Neural cell (in vitro differentiated cells): ENCODE data around the gene CARMIL1. TPM values are rescaled to one million over a fixed set of nuclear protein-coding genes. Genes with fewer than 3 reads are reported as not detected.

Experiments used
- H2AFZ ChIP-seq: fragments of 200-600, 300-800 bp; sonication (generic), shearing (Covaris generic); 2 replicates; pipeline ENCODE4 v1.6.0; 2014; ENCODE audit warnings: low read depth, mild to moderate bottlenecking, antibody characterized with exemption, low read length, moderate library complexity
- H3F3A ChIP-seq: fragments of 200-600 bp; shearing (Covaris generic); 2 replicates; pipeline ENCODE4 v1.6.1; 2016; ENCODE audit warnings: mild to moderate bottlenecking, moderate library complexity, mixed read lengths, antibody characterized with exemption, low read length; ENCODE audit not compliant: insufficient read depth, poor library complexity, severe bottlenecking
- H3K27ac ChIP-seq: fragments of 200-600, 300-800 bp; sonication (generic), shearing (Covaris generic); 2 replicates; pipeline ENCODE4 v1.5.1; 2014; ENCODE audit warnings: mild to moderate bottlenecking, low read length, moderate library complexity
- H3K27me3 ChIP-seq: fragments of 300-800, 200-600 bp; sonication (generic), shearing (Covaris generic); 2 replicates; pipeline ENCODE4 v1.6.0; 2014; ENCODE audit warnings: mild to moderate bottlenecking, low read depth, low read length, moderate library complexity; ENCODE audit not compliant: insufficient read depth
- H3K36me3 ChIP-seq: fragments of 300-800, 200-600 bp; sonication (generic), shearing (Covaris generic); 2 replicates; pipeline ENCODE4 v1.5.1; 2014; ENCODE audit warnings: mild to moderate bottlenecking, antibody characterized with exemption, low read length, moderate library complexity; ENCODE audit not compliant: insufficient read depth
- H3K4me2 ChIP-seq: fragments of 300-800, 200-600 bp; sonication (generic), shearing (Covaris generic); 2 replicates; pipeline ENCODE4 v1.6.0; 2014; ENCODE audit warnings: mild to moderate bottlenecking, low read length
- H3K4me3 ChIP-seq: fragments of 300-800, 200-600 bp; sonication (generic), shearing (Covaris generic); 2 replicates; pipeline ENCODE4 v1.5.1; 2014; ENCODE audit warnings: mild to moderate bottlenecking, low read length, moderate library complexity
- H3K79me2 ChIP-seq: fragments of 200-600 bp; shearing (Covaris generic); replicated peaks from 2 replicates; pipeline ENCODE4 v1.6.0; 2014; ENCODE audit warnings: mild to moderate bottlenecking, low read length, moderate library complexity; ENCODE audit not compliant: insufficient read depth
- H3K9ac ChIP-seq: fragments of 300-800, 200-600 bp; sonication (generic), shearing (Covaris generic); 2 replicates; pipeline ENCODE4 v1.6.1; 2016; ENCODE audit warnings: mild to moderate bottlenecking, low read length, mixed read lengths
- H3K9me2 ChIP-seq: fragments of 200-600 bp; shearing (Covaris generic); 2 replicates; pipeline ENCODE4 v1.6.1; 2016; ENCODE audit warnings: mild to moderate bottlenecking, low read length, mixed read lengths; ENCODE audit not compliant: insufficient read depth
- H3K9me3 ChIP-seq: fragments of 200-600, 300-800 bp; sonication (generic), shearing (Covaris generic); 2 replicates; pipeline ENCODE4 v1.6.1; 2016; ENCODE audit warnings: mild to moderate bottlenecking, mixed run types, low read length, moderate library complexity, mixed read lengths
- H4K20me1 ChIP-seq: fragments of 200-600 bp; shearing (Covaris generic); 2 replicates; pipeline ENCODE4 v1.6.1; 2016; ENCODE audit warnings: mild to moderate bottlenecking, mixed run types; ENCODE audit not compliant: insufficient read depth
- CTCF ChIP-seq: fragments of 450-650 bp; IDR thresholded peaks from 2 replicates; pipeline ENCODE4 v1.5.1; 2014; ENCODE audit warnings: antibody characterized with exemption, mild to moderate bottlenecking, moderate library complexity; ENCODE audit not compliant: poor library complexity, severe bottlenecking
- EP300 ChIP-seq: fragments of 450-650 bp; conservative IDR thresholded peaks from 2 replicates; pipeline ENCODE4 v1.6.1; 2014; ENCODE audit warnings: antibody characterized with exemption, mild to moderate bottlenecking, moderate library complexity; ENCODE audit not compliant: poor library complexity, severe bottlenecking
- EZH2 ChIP-seq: fragments of 200-600, 300-800 bp; shearing (Covaris generic), sonication (generic); IDR thresholded peaks from 2 replicates; pipeline ENCODE4 v1.6.1; 2014; ENCODE audit warnings: antibody characterized with exemption, low read length, borderline replicate concordance, mild to moderate bottlenecking; ENCODE audit not compliant: insufficient read depth, poor library complexity, severe bottlenecking
- MXI1 ChIP-seq: fragments of 450-650 bp; conservative IDR thresholded peaks from 2 replicates; pipeline ENCODE4 v1.6.1; 2014; ENCODE audit warnings: antibody characterized with exemption, mild to moderate bottlenecking; ENCODE audit not compliant: poor library complexity, severe bottlenecking
- POLR2AphosphoS5 ChIP-seq: IDR thresholded peaks from 2 replicates; pipeline ENCODE4 v1.6.1; 2012
- RAD21 ChIP-seq: fragments of 450-650 bp; conservative IDR thresholded peaks from 2 replicates; pipeline ENCODE4 v1.6.1; 2014; ENCODE audit warnings: antibody characterized with exemption, mild to moderate bottlenecking, moderate library complexity
- REST ChIP-seq: IDR thresholded peaks from 2 replicates; pipeline ENCODE4 v1.6.1; 2012; ENCODE audit warnings: borderline replicate concordance
- SMC3 ChIP-seq: fragments of 450-650 bp; conservative IDR thresholded peaks from 2 replicates; pipeline ENCODE4 v1.6.1; 2014; ENCODE audit warnings: antibody characterized with exemption, mild to moderate bottlenecking, moderate library complexity; ENCODE audit not compliant: poor library complexity
- TAF1 ChIP-seq: IDR thresholded peaks from 2 replicates; pipeline ENCODE4 v1.6.1; 2012; ENCODE audit warnings: low read depth
- polyA plus RNA-seq: library from polyadenylated mRNA; depleted of rRNA; stranded (reverse); fragments of >200 nt; gene quantifications from 2 replicates; pipeline ENCODE4 v1.2.3, GENCODE V29; 2014

Gene CARMIL1
- polyA plus RNA-seq, 1 donor from 2014 or later, result 5.3 TPM

GRCh38 chr6:25360621-25361020 lies 81.4 kb downstream of the CARMIL1 start:
- no peak overlapping the region for H3K4me2 ChIP-seq
- H4K20me1 ChIP-seq, result no peaks in the 10 kb centered on the region
- no peak overlapping the region for H3K27ac ChIP-seq
- no peak overlapping the region for H2AFZ ChIP-seq
- TF ChIP-seq MXI1 (no peak), RAD21 (no peak), EZH2 (no peak), CTCF (no peak), EP300 (no peak), REST (no peak), POLR2AphosphoS5 (no peak), TAF1 (no peak), SMC3 (no peak)
- H3K9ac ChIP-seq, result no peak overlapping the region
- H3K9me2 ChIP-seq, result no peaks in the 10 kb centered on the region
- no peak overlapping the region for H3K4me3 ChIP-seq
- H3K79me2 ChIP-seq, result no peaks in the 10 kb centered on the region
- no peaks in the 10 kb centered on the region for H3K27me3 ChIP-seq
- no peaks in the 10 kb centered on the region for H3K9me3 ChIP-seq
- no peaks in the 10 kb centered on the region for H3F3A ChIP-seq
- no peaks in the 10 kb centered on the region for H3K36me3 ChIP-seq

GRCh38 chr6:25363427-25363826 lies 84.3 kb downstream of the CARMIL1 start:
- H3K9me3 ChIP-seq, result no peaks in the 10 kb centered on the region
- no peak overlapping the region for H3K4me3 ChIP-seq
- H3K27ac ChIP-seq, result no peak overlapping the region
- H3K27me3 ChIP-seq, result no peaks in the 10 kb centered on the region
- H3F3A ChIP-seq, result no peaks in the 10 kb centered on the region
- no peaks in the 10 kb centered on the region for H4K20me1 ChIP-seq
- H3K9ac ChIP-seq, result no peak overlapping the region
- no peaks in the 10 kb centered on the region for H3K36me3 ChIP-seq
- no peak overlapping the region for H3K4me2 ChIP-seq
- no peaks in the 10 kb centered on the region for H3K79me2 ChIP-seq
- no peaks in the 10 kb centered on the region for H3K9me2 ChIP-seq
- H2AFZ ChIP-seq, result no peak overlapping the region
- TF ChIP-seq EP300 (no peak), SMC3 (no peak), RAD21 (no peak), MXI1 (no peak), POLR2AphosphoS5 (no peak), CTCF (no peak), EZH2 (no peak), REST (no peak)
